SH-SY5Y (cell line): ENCODE data around the gene SRF.

Experiments used
- GATA2 ChIP-seq: IDR thresholded peaks from 2 replicates; pipeline ENCODE4 v1.6.1; 2011; ENCODE audit warnings: mild to moderate bottlenecking, low read depth, low read length
- GATA3 ChIP-seq: IDR thresholded peaks from 2 replicates; pipeline ENCODE4 v1.6.1; 2011; ENCODE audit warnings: low read depth, mild to moderate bottlenecking, low read length, moderate library complexity

- TF ChIP-seq GATA2, result no peak
- TF ChIP-seq GATA3, result no peak
Observed at GRCh38 chr6:43186706-43187105, 15.6 kb downstream of the SRF start.
